HEK293T (cell line): Measurements from ENCODE around the gene MSI1.

ENCODE experiments used
- CTCF ChIA-PET: fragments of 350-600 bp; formaldehyde crosslinking; extraction: SDS; loops from one replicate; lab custom pipeline; 2021; ENCODE audit warnings: antibody characterized with exemption, inconsistent platforms; lab: Yijun Ruan, JAX
- POLR2A ChIA-PET: fragments of 350-600 bp; formaldehyde crosslinking; extraction: SDS; loops from one replicate; lab custom pipeline; 2020; ENCODE audit warnings: antibody characterized with exemption, inconsistent platforms; lab: Yijun Ruan, JAX
- DNase-seq: peaks from one replicate; pipeline ENCODE4 v3.0.0; 2012; ENCODE audit warnings: mixed read lengths; ENCODE audit errors: extremely low spot score
- ARNT ChIP-seq: fragments of 450-650 bp; IDR thresholded peaks from 2 replicates; pipeline ENCODE4 v1.6.1; 2017; ENCODE audit warnings: mild to moderate bottlenecking
- BHLHE40 ChIP-seq: fragments of 450-650 bp; IDR thresholded peaks from 2 replicates; pipeline ENCODE4 v1.6.1; 2016; ENCODE audit warnings: mild to moderate bottlenecking, moderate library complexity, borderline replicate concordance
- CTBP1 ChIP-seq: fragments of 450-650 bp; IDR thresholded peaks from 2 replicates; pipeline ENCODE4 v1.6.1; 2016; ENCODE audit warnings: borderline replicate concordance
- ELF4 ChIP-seq: fragments of 450-650 bp; IDR thresholded peaks from 2 replicates; pipeline ENCODE4 v1.6.1; 2017; ENCODE audit warnings: antibody characterized with exemption
- FOXA1 ChIP-seq: fragments of 450-650 bp; IDR thresholded peaks from 2 replicates; pipeline ENCODE4 v1.6.1; 2016; ENCODE audit warnings: mild to moderate bottlenecking
- FOXK2 ChIP-seq: fragments of 450-650 bp; IDR thresholded peaks from 2 replicates; pipeline ENCODE4 v1.6.1; 2016; ENCODE audit warnings: mild to moderate bottlenecking
- FOXM1 ChIP-seq: fragments of 450-650 bp; IDR thresholded peaks from 2 replicates; pipeline ENCODE4 v1.6.1; 2017; ENCODE audit warnings: mild to moderate bottlenecking, borderline replicate concordance
- HDGF ChIP-seq: fragments of 450-650 bp; IDR thresholded peaks from 2 replicates; pipeline ENCODE4 v1.6.1; 2017; ENCODE audit warnings: antibody characterized with exemption, borderline replicate concordance
- L3MBTL2 ChIP-seq: fragments of 450-650 bp; conservative IDR thresholded peaks from 2 replicates; pipeline ENCODE4 v1.6.1; 2016; ENCODE audit warnings: mild to moderate bottlenecking
- LEF1 ChIP-seq: fragments of 450-650 bp; IDR thresholded peaks from 2 replicates; pipeline ENCODE4 v1.6.1; 2017; ENCODE audit warnings: mild to moderate bottlenecking, borderline replicate concordance
- NFRKB ChIP-seq: fragments of 450-650 bp; IDR thresholded peaks from 2 replicates; pipeline ENCODE4 v1.6.1; 2016; ENCODE audit warnings: mild to moderate bottlenecking, moderate library complexity
- SP1 ChIP-seq: fragments of 450-650 bp; IDR thresholded peaks from 2 replicates; pipeline ENCODE4 v1.6.1; 2017
- SUZ12 ChIP-seq: fragments of 450-650 bp; IDR thresholded peaks from 2 replicates; pipeline ENCODE4 v1.6.1; 2016; ENCODE audit warnings: mild to moderate bottlenecking
- TARDBP ChIP-seq: fragments of 450-650 bp; IDR thresholded peaks from 2 replicates; pipeline ENCODE4 v1.6.1; 2016
- ZNF384 ChIP-seq: fragments of 450-650 bp; IDR thresholded peaks from 2 replicates; pipeline ENCODE4 v1.6.1; 2016
- TF ChIP-seq, protein P1 (sequence below): fragments of 450-650 bp; IDR thresholded peaks from 2 replicates; pipeline ENCODE4 v1.6.1; 2016

Gene MSI1

DNA sequence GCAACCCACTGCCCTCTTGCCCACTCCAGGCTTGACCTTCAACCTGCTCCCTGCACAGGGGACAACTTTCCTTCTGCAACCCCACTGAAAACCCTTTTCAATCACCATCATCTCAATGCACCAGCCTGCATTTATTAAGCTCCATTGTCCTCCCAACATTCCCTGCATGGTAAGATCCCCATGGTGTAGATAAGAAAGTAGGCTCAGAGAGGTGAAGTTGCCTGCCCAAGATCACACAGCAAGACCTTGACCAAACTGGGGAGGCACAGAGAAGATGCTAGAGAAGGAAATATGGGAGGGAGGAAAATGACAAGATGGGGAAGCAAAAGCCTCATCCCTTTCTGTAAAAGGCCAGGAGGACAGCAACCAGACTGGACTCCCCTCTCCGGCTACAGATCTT, 9.8 kb downstream of the MSI1 start:
- POLR2A ChIA-PET = no interaction called here
- CTCF ChIA-PET = interaction anchor here (1.0 kb wide), 1 partner anchor 9 kb away, joined by 4 read pairs; no protein-coding TSS in a partner anchor
- no peak for TF ChIP-seq NFRKB
- no peak for TF ChIP-seq FOXK2
- no peak for TF ChIP-seq HDGF
- no peak for TF ChIP-seq FOXM1
- TF ChIP-seq, protein P1, sequence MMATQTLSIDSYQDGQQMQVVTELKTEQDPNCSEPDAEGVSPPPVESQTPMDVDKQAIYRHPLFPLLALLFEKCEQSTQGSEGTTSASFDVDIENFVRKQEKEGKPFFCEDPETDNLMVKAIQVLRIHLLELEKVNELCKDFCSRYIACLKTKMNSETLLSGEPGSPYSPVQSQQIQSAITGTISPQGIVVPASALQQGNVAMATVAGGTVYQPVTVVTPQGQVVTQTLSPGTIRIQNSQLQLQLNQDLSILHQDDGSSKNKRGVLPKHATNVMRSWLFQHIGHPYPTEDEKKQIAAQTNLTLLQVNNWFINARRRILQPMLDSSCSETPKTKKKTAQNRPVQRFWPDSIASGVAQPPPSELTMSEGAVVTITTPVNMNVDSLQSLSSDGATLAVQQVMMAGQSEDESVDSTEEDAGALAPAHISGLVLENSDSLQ = no peak
- TF ChIP-seq L3MBTL2 = no peak
- no peak for TF ChIP-seq FOXA1
- TF ChIP-seq TARDBP = no peak
- TF ChIP-seq SP1 = no peak
- no peak for TF ChIP-seq LEF1
- TF ChIP-seq BHLHE40 = no peak
- TF ChIP-seq ARNT = no peak
- TF ChIP-seq CTBP1 = no peak
- no peak for TF ChIP-seq SUZ12
- no peak for TF ChIP-seq ELF4
- no peak for TF ChIP-seq ZNF384
- DNase-seq = no peak

DNA sequence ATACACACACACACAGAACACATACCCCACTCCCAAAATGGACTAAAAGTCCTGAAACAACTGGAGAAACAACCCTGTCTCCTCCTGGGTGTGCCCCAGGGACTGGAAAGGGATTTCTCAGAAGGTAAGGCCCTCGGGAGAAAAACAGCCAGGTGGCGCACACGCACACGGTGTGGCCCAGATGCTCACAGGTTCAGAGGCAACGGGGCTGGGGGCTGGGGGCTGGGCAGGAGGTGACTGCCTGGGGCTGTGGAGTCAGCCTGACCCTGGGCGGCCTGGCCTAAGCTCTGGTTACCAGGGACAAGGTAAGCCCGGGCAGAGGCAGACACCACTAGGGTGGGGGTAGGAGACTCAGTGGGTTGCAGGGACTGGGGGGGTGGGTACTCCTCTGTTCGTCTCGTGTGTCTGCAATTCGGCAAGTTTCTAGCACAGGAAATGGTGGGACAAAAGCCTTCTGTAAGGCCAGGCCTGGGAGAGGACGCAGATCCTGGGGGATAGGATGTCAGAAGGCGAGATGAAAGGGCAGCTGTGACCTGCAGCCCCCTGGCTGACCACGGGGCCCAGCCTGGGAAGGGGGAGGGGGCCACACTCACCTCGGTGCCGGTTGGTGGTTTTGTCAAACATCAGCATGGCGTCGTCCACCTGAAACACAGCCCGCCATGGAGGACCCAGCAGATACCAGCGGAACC, 10.4 kb downstream of the MSI1 start:
- ChIA-PET CTCF (interaction anchor here (1.0 kb wide), 1 partner anchor 9 kb away, joined by 4 read pairs; no protein-coding TSS in a partner anchor), POLR2A (no interaction called here)
- TF ChIP-seq L3MBTL2 = no peak
- no peak for TF ChIP-seq NFRKB
- no peak for TF ChIP-seq FOXM1
- TF ChIP-seq, protein P1 = no peak
- TF ChIP-seq HDGF = no peak
- no peak for TF ChIP-seq FOXA1
- TF ChIP-seq CTBP1 = no peak
- TF ChIP-seq ELF4 = no peak
- no peak for TF ChIP-seq SP1
- no peak for TF ChIP-seq LEF1
- no peak for TF ChIP-seq ARNT
- no peak for TF ChIP-seq SUZ12
- no peak for TF ChIP-seq TARDBP
- TF ChIP-seq FOXK2 = no peak
- TF ChIP-seq BHLHE40 = no peak
- no peak for TF ChIP-seq ZNF384
- no peak for DNase-seq

DNA sequence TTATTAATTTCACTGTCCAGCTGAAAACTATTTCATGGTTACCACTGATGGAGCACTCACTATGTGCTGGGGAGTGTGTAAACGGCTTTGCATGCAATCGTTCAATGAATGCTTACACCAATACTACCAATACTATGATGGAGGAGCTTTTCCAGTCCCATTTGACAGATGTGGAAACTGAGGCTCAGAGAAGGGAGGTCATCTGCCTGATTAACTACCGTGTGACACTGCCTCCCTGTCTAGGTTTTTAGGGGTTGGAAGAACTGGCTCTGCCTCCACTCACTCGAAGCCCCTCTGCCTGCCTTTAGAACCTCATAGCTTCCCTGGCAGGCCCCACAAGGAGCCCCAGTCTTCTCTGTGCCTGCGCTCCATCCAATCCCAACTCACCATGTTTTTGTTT, 11.9 kb downstream of the MSI1 start:
- TF ChIP-seq NFRKB = no peak
- no peak for TF ChIP-seq FOXK2
- no peak for TF ChIP-seq BHLHE40
- no peak for TF ChIP-seq TARDBP
- no peak for TF ChIP-seq SP1
- TF ChIP-seq ARNT = no peak
- no peak for TF ChIP-seq HDGF
- no peak for TF ChIP-seq CTBP1
- TF ChIP-seq L3MBTL2 = no peak
- no peak for DNase-seq
- POLR2A ChIA-PET = no interaction called here
- CTCF ChIA-PET = interaction anchor here (0.6 to 1.2 kb wide), 5 partner anchors 10 to 73 kb away, joined by 3 to 11 read pairs (median 3); partner anchors contain the start of gene PLA2G1B

DNA sequence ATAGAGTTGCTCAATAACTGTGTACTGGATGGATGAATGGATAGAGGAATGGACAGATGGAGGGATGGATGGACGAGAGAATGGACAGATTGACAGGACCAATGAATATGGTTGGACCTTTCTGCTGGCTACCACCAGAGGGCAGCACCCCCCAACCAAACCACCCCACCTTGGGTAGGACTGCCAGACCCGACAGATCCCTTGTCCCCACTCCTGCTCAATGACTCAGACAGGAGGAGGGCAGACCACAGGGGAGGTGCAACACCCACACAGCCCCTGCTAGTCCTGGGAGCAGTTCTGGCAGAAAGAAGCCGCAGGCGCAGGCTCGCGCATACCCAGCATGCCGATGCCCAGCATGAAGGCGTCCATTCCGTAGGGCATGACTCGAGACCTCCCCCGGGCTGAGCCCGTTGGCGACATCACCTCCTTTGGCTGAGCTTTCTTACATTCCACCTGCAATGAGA, 12.4 kb downstream of the MSI1 start:
- DNase-seq = peak; percentile 87
- POLR2A ChIA-PET = no interaction called here
- TF ChIP-seq L3MBTL2 (no peak), HDGF (no peak)
- TF ChIP-seq, protein P1 = peak; percentile 88
- CTCF ChIA-PET = interaction anchor here (0.7 to 1.2 kb wide), 3 partner anchors 11 to 73 kb away, joined by 3 to 11 read pairs (median 5); no protein-coding TSS in a partner anchor

DNA sequence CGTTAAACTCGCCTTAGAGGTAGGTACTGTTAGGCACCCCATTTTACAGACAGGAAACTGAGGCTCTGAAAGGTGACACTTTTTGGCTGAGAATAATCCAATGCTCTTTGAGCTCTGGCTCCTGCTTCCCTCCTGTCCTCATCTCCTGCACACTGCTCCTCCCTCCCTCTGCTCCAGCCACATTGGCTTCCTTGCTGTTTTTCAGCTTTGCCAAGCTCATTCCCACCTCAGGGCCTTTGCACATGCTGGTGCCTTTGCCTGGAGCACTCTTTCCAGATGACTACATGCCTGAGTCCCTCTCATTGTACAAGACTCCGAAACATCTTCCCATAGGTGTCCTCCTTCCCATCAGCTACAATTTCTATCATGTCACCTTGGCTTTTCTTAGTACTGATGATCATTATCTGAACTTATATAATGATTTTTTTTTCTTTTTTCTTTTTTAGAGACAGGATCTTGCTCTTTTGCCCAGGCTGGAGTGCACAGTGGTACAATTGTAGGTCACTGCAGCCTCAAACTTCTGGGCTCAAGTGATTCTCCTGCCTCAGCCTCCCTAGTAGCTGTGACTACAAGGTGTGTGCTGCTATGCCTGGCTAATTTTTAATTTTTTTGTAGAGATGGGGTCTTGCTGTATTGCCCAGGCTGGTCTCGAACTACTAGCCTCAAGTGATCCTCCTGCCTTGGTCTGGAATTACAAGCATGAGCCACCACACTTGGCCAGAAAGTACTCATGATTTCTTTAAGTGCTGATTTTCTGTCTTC, 15.2 kb downstream of the MSI1 start:
- ChIA-PET CTCF (interaction anchor here (0.8 kb wide), 1 partner anchor 82 kb away, joined by 4 read pairs; no protein-coding TSS in a partner anchor), POLR2A (interaction anchor here (1.2 kb wide), 1 partner anchor 14 kb away, joined by 3 read pairs; no protein-coding TSS in a partner anchor)
- DNase-seq = no peak
- TF ChIP-seq ARNT (no peak), L3MBTL2 (no peak), BHLHE40 (no peak), SP1 (no peak), FOXK2 (no peak), ELF4 (no peak), LEF1 (no peak), HDGF (no peak), NFRKB (no peak), TARDBP (no peak), FOXM1 (no peak), FOXA1 (no peak), SUZ12 (no peak), ZNF384 (no peak), CTBP1 (no peak)
- TF ChIP-seq, protein P1 = no peak
